Common myeloid progenitor, CD34-positive (primary cell): ENCODE data around the gene CCDC9.
"Not testable (repeated sequence)": the region's sequence is repeated elsewhere in the genome, so short reads cannot be mapped to it uniquely, and the experiment has no call there.

ENCODE experiments used
- CTCF ChIA-PET: fragments of 350-600 bp; sonication (Branson Sonifier 250); formaldehyde crosslinking; loops from one replicate; lab custom pipeline; 2021; ENCODE audit warnings: antibody characterized with exemption; lab: Charles Lee
- POLR2A ChIA-PET: fragments of 350-600 bp; sonication (Branson Sonifier 250); formaldehyde crosslinking; loops from one replicate; lab custom pipeline; 2021; ENCODE audit warnings: antibody characterized with exemption; lab: Charles Lee
- DNase-seq, 3 donors: peaks; one replicate each; pipeline versions ENCODE4 v3.0.0 to v3.0.0-alpha.2; 2013
- H3K27ac ChIP-seq, 2 experiments: 1 replicate in 1 of 2; 2 replicates in 1 of 2; pipeline ENCODE4 v1.7.0; 2013; ENCODE audit warnings: inconsistent platforms in 2 of 2, low read length in 2 of 2, mild to moderate bottlenecking in 2 of 2, low read depth in 1 of 2, moderate library complexity in 1 of 2; ENCODE audit not compliant: severe bottlenecking in 2 of 2, insufficient read depth in 1 of 2, poor library complexity in 1 of 2
- H3K27me3 ChIP-seq, 5 experiments: replicated peaks in 2 of 5; 1 replicate in 3 of 5; 2 replicates in 2 of 5; pipeline versions ENCODE4 v1.6.1 to v1.7.0; 2013; ENCODE audit warnings: low read length in 4 of 5, mild to moderate bottlenecking in 2 of 5, moderate library complexity in 2 of 5, inconsistent platforms in 1 of 5; ENCODE audit not compliant: insufficient read depth in 5 of 5, control insufficient read depth in 4 of 5
- H3K36me3 ChIP-seq, 4 experiments: 1 replicate in 2 of 4; 2 replicates in 2 of 4; pipeline versions ENCODE4 v1.6.1 to v1.7.0; 2013; ENCODE audit warnings: low read length in 3 of 4, control low read depth in 1 of 4, mild to moderate bottlenecking in 1 of 4; ENCODE audit not compliant: control insufficient read depth in 4 of 4, insufficient read depth in 4 of 4
- H3K4me1 ChIP-seq, 4 experiments: 1 replicate in 3 of 4; 2 replicates in 1 of 4; pipeline versions ENCODE4 v1.6.1 to v1.7.1; 2013; ENCODE audit warnings: low read length in 3 of 4, mild to moderate bottlenecking in 3 of 4, control low read depth in 1 of 4, inconsistent platforms in 1 of 4, moderate library complexity in 1 of 4; ENCODE audit not compliant: control insufficient read depth in 4 of 4, insufficient read depth in 4 of 4; ENCODE audit errors: control extremely low read depth in 1 of 4
- H3K4me3 ChIP-seq, 7 experiments: 1 replicate in 4 of 7; 2 replicates in 3 of 7; pipeline versions ENCODE4 v1.5.1 to v1.7.0; 2013; ENCODE audit warnings: mild to moderate bottlenecking in 7 of 7, low read length in 6 of 7, moderate library complexity in 6 of 7, inconsistent platforms in 2 of 7, low read depth in 2 of 7, control low read depth in 1 of 7; ENCODE audit not compliant: insufficient read depth in 4 of 7, control insufficient read depth in 1 of 7; ENCODE audit errors: extremely low read depth in 1 of 7
- H3K9me3 ChIP-seq, 5 experiments: 1 replicate in 4 of 5; 2 replicates in 1 of 5; pipeline versions ENCODE4 v1.6.1 to v1.7.1; 2013; ENCODE audit warnings: low read length in 4 of 5, mild to moderate bottlenecking in 2 of 5, inconsistent platforms in 1 of 5, low read depth in 1 of 5, moderate library complexity in 1 of 5; ENCODE audit not compliant: control insufficient read depth in 4 of 5, insufficient read depth in 2 of 5; ENCODE audit errors: control extremely low read depth in 1 of 5
- WGBS: methylation state at CpG from one replicate; pipeline ENCODE4 v1.1.5; 2013; ENCODE audit not compliant: insufficient coverage; 5-methylcytosine and 5-hydroxymethylcytosine counted together

CCDC9 gene

DNA sequence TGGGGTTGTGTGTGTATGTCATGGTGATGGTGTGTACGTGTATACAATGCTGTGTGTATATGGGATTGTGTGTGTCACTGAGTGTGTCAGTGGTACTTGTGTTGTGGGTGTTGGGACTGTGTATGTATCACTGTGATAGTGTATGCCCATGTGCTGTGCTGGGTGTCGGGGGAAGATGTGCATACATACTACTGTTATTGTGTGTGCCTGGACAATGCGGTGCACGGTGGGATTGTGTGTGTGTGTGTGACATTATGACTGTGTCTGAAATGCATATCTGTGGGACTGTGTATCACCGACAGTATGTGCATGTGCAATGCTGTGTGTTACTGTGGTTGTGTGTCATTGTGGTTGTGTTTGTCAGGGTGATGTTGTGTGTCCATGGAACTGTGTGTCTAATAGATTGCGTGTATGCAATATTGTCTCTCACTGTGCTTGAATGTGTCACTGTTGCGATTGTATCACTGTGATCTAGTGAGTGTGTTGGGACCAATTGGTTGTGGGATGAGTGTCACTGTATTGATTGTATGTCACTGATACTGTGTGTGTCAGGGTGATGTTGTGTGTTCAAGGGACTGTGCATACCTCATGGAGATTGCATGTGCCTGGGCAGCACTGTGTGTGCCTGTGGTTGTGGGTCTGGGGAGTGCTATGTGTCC lies 14.3 kb upstream of the CCDC9 start:
- H3K27me3 ChIP-seq, result peaks cover 0 to 39% (median 26%) of the 10 kb centered on the region in 5 experiments
- ChIA-PET CTCF (no interaction called here), POLR2A (interaction anchor here (3.5 kb wide), 1 partner anchor 16 kb away, joined by 54 read pairs; no protein-coding TSS in a partner anchor)
- peak in 1 of 3 donors; percentile 45 for DNase-seq
- H3K27ac ChIP-seq, result no peak overlapping the region
- no peaks in the 10 kb centered on the region for H3K9me3 ChIP-seq
- H3K4me1 ChIP-seq, result peaks cover 0 to 49% (median 27%) of the 10 kb centered on the region in 4 experiments
- 76% methylated on average over 7 of the region's 7 CpGs for WGBS
- no peaks in the 10 kb centered on the region for H3K36me3 ChIP-seq
- no peak overlapping the region for H3K4me3 ChIP-seq

DNA sequence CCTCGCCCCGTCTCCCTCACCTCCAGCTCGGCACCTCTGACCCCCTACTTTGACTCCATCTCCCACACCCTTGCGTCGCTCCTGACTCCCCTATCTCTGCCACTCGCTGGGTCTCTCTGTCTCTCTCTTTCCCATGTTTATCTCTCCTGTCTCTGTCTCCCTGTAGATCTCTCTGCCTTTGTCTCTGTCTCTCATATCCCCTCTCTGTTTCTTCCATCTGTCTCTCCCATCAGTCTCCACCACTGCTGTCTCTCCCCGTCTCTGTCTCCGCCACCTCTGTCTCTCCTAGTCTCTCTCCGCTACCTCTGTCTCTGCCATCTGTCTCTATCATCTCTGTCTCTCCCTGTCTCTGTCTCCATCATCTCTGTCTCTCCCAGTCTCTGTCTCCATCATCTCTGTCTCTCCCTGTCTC lies 13.0 kb upstream of the CCDC9 start:
- POLR2A ChIA-PET, result interaction anchor here (0.7 to 3.5 kb wide), 7 partner anchors 11 to 224 kb away, joined by 3 to 54 read pairs (median 4); partner anchors contain the start of genes DHX34 and ZC3H4
- Histone ChIP-seq H3K4me1 (peaks cover 0 to 49% (median 27%) of the 10 kb centered on the region in 4 experiments), H3K9me3 (no peaks in the 10 kb centered on the region), H3K27me3 (peaks cover 0 to 37% (median 26%) of the 10 kb centered on the region in 5 experiments), H3K27ac (peak overlapping the region in 1 of 2 experiments; percentile 66), H3K4me3 (peak overlapping the region in 3 of 7 experiments; percentile 26 to 55 (median 53)), H3K36me3 (no peaks in the 10 kb centered on the region)
- CTCF ChIA-PET, result interaction anchor here (0.7 to 5.7 kb wide), 5 partner anchors 10 to 88 kb away, joined by 3 to 49 read pairs (median 28); partner anchors contain the start of gene CCDC9
- 12% methylated on average over 9 of the region's 9 CpGs for WGBS
- no peak for DNase-seq

DNA sequence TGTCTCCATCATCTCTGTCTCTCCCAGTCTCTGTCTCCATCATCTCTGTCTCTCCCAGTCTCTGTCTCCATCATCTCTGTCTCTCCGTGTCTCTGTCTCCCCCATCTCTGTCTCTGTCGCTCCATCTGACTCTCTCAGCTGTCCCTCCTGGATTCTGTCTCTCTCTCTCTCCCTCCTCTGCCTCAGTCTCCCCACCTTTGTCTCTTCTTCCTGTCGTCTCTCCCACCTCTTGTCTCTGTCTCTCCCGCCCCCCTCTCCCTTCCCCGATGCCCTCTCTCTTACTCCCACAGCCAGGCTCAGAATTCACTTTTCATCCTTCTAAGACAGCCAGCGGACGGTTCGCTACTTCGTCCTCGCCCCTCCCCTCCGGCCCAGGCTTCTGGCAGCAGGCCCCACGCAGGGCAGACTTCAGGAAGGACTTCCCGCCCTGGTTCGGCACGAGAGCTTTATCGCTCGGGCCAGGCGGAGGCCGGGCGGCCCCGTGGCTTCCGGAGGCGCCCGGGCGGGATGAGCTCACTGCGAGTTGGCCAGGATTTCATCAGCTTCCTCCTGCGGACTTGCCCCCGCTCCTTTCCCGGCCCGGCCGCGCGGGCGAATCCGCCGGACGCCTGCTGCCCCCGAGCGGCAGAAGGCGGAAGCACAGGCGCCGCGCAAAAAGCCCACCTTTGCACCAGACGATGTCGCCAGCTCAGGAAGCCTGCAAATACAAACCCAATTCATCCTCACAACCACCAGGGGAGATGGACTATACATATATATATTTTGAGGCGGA lies 12.4 kb upstream of the CCDC9 start:
- Histone ChIP-seq H3K27me3 (peaks cover 0 to 34% (median 22%) of the 10 kb centered on the region in 5 experiments), H3K36me3 (no peaks in the 10 kb centered on the region), H3K9me3 (no peaks in the 10 kb centered on the region), H3K4me1 (peaks cover 0 to 46% (median 27%) of the 10 kb centered on the region in 4 experiments), H3K4me3 (peak overlapping the region in 2 of 7 experiments; percentile 32 to 53), H3K27ac (peak overlapping the region in 1 of 2 experiments; percentile 66)
- ChIA-PET CTCF (interaction anchor here (0.6 to 6.8 kb wide), 25 partner anchors 9 to 135 kb away, joined by 3 to 166 read pairs (median 3); partner anchors contain the start of gene CCDC9), POLR2A (interaction anchor here (0.7 to 3.5 kb wide), 8 partner anchors 12 to 131 kb away, joined by 3 to 54 read pairs (median 4); partner anchors contain the start of genes CCDC9 and ZC3H4)
- 4% methylated on average over 37 of the region's 46 CpGs for WGBS
- peak; percentile 97 to 99 (median 98) for DNase-seq

DNA sequence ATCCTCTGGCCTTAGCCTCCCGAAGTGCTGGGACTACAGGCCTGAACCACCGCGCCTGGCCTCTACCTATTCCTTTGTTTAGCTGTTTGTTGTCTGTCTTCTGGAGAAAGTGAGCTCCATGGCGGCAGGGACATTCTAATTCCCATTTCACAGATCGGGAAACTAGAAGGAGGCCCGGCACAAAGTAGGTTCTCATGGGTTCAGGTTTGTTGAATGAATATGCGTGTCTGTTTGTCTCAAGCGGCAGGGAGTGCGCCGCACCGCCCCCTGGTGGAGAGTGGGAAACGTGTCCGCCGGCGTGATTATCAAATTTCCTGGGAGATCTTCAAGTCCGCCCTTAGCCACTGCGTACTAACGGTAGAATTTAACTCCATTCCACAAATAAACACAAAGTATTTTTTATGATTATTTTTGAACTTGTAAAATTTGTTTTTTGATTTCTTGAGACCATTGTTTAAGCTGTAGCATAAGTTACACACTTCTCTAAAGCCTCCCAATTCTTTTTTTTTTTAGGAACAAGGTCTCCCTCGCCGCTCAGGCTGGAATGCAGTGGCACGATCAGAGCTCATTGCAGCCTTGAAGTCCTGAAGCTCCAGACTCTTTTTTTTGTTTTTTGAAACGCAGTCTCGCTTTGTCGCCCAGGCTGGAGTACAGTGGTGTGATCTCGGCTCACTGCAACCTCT lies 8.9 kb upstream of the CCDC9 start:
- WGBS, result 47% methylated on average over 18 of the region's 25 CpGs
- CTCF ChIA-PET, result interaction anchor here (0.9 to 6.8 kb wide), 15 partner anchors 8 to 110 kb away, joined by 3 to 166 read pairs (median 5); partner anchors contain the start of genes CCDC9 and INAFM1
- peaks cover 0 to 21% (median 16%) of the 10 kb centered on the region in 4 experiments for H3K4me1 ChIP-seq
- H3K9me3 ChIP-seq, result no peaks in the 10 kb centered on the region
- H3K27me3 ChIP-seq, result peaks cover 0 to 5% (median 0%) of the 10 kb centered on the region in 5 experiments
- H3K27ac ChIP-seq, result no peak overlapping the region
- no peak overlapping the region for H3K4me3 ChIP-seq
- DNase-seq, result peak; percentile 76 to 84 (median 83)
- POLR2A ChIA-PET, result interaction anchor here (0.6 to 1.3 kb wide), 2 partner anchors 9 to 98 kb away, joined by 3 to 6 read pairs; partner anchors contain the start of gene CCDC9
- H3K36me3 ChIP-seq, result no peaks in the 10 kb centered on the region

DNA sequence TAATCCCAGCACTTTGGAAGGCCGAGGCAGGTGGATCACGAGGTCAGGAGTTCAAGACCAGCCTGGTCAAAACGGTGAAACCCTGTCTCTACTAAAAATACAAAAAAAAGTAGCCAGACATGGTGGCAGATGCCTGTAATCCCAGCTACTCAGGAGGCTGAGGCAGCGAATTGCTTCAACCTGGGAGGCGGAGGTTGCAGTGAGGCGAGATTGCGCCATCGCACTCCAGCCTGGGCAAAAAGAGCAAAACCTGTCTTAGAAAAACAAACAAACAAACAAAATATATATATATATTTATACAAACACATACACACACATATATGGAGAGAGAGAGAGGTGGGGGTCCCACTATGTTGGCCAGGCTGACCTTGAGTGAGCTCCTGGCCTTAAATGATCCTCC lies 3.3 kb upstream of the CCDC9 start:
- H3K4me1 ChIP-seq, result peaks cover 4 to 15% (median 14%) of the 10 kb centered on the region in 4 experiments
- 98% methylated on average over 5 of the region's 8 CpGs for WGBS
- H3K36me3 ChIP-seq, H3K4me3 ChIP-seq, H3K27me3 ChIP-seq, H3K9me3 ChIP-seq, POLR2A ChIA-PET, DNase-seq, H3K27ac ChIP-seq: not testable (repeated sequence)
- CTCF ChIA-PET, result interaction anchor here (0.5 to 4.7 kb wide), 3 partner anchors 7 to 151 kb away, joined by 3 to 49 read pairs (median 5); no protein-coding TSS in a partner anchor

DNA sequence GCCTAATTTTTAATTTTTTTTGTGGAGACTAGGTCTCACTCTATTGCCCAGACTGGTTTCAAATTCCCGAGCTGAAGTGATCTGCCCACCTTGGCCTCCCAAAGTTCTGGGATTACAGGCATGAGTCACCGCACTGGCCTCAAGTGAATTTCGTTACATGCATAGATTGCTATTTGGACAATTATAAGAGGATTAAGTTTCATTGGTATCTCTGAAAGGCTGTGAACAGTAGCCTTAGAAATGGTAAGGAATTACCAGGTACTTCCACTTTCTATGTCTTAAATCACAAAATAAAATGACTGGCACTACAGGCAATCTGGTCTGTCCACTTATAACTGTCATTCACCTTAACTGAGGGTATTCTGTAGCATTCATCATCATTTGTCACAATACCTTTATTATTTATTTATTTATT lies 2.9 kb upstream of the CCDC9 start:
- Histone ChIP-seq H3K27me3 (no peaks in the 10 kb centered on the region), H3K27ac (no peak overlapping the region), H3K4me3 (no peak overlapping the region), H3K9me3 (no peaks in the 10 kb centered on the region), H3K4me1 (peaks cover 4 to 19% (median 15%) of the 10 kb centered on the region in 4 experiments), H3K36me3 (peaks cover 0 to 2% (median under 1%) of the 10 kb centered on the region in 4 experiments)
- 100% methylated on average over 1 of the region's 3 CpGs for WGBS
- CTCF ChIA-PET, result interaction anchor here (0.5 to 4.7 kb wide), 4 partner anchors 7 to 152 kb away, joined by 3 to 49 read pairs (median 4); no protein-coding TSS in a partner anchor
- DNase-seq, result no peak
- POLR2A ChIA-PET, result no interaction called here
